HG03442 (cell line): ENCODE data around the gene DLG4.
"Not testable (repeated sequence)": the region's sequence is repeated elsewhere in the genome, so short reads cannot be mapped to it uniquely, and the experiment has no call there.

Source experiments
- ATAC-seq: cut with Tn5 transposase; IDR thresholded peaks from one replicate; pipeline ENCODE4 v1.9.1; 2021; ENCODE audit warnings: mild to moderate bottlenecking, moderate library complexity; ENCODE audit not compliant: unreplicated experiment

Gene DLG4

DNA sequence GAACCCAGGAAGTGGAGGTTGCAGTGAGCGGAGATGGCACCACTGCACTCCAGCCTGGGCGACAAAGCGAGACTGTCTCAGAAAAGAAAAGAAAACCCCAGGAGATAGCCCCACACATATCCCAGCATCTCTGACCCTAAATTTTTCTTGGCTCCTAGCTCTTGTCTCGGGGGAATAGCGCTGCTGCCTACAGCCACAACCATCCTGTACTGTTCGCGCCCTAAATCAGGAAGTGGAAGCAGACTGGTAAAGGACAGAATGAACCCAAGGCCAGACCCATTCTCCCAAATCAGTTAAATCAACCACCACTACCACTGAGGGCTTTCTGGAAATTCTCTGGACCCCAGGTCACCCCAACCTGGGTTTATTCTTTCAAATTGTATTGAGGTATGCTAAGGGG, 30.2 kb upstream of the DLG4 start:
- ATAC-seq, result no peak

DNA sequence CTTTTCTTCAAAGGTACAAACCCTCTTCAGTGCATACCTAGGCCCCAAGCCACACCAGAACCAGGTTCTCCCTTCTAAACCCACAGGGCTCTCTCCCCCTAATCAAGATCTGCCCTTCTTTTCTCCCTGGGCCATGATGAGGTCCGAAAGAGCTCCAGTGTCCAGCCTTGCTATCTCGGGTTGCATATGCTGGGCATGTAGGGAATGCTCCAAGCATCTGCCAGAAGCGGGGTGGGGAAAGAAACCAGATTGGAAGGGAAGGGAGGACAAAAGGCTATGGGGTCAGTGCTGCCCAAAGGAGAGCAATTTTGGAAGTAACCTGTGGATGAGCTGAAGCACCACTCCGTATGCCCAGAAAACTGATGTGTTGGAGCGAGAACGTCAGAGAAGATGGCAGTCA, 29.6 kb upstream of the DLG4 start:
- no peak for ATAC-seq

DNA sequence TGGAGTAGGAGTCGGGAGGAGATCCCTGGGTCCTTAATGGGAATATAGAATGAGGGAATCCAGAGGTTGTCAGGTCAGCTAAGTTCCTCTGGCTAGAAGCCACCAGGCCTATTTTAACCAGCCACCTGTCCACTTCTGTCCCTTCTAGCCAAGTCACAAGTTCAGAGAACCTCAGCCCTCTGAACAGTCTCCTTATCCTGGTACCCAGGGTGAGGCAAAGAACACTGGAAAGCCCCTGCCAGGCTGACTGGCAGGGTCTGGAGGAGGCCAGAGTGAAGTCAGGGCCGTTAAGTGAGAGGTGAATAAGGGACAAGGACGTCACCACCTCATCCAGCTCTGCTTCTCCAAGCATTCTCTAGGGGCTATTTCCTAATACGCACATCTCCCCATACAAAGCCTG, 29.2 kb upstream of the DLG4 start:
- ATAC-seq, result no peak

DNA sequence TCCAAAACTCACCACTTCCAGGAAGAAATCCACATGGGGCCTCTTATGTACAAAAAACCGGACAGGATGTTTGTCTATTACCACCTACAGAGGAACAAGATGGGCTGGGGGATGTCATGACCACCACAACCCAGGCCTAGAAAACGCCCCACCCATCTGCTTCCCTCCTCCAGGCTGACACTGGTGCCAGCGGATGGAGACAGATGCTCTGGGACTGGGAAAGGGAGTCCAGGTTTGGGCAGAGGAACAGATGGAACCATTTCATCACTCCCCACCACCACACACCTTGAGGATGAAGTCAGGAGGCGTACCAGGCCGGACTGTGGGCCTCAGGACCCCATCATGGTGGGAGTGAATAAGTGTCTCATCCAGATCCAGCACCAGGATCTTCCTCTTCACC, 27.1 kb upstream of the DLG4 start:
- ATAC-seq, result no peak

DNA sequence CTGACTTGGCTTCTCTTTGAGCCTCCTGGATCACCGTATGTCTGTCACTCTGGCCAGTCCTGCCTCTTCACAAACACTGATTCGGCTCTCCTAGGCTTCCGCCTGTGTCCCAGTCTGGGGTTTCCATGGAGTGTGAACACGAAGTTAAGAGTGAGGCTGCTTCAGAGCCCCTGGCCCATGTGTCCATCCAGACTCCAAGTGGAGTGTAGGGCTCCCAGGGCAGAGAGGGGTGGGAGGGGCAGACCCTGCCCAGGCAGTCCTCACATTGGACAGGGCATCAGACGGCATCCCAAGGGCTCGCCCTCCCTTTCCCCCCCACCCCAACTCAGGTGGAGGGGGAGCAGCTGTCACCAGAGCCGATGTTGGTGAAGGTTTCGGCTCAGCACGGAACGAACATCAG, 24.2 kb upstream of the DLG4 start:
- not testable (repeated sequence) for ATAC-seq

DNA sequence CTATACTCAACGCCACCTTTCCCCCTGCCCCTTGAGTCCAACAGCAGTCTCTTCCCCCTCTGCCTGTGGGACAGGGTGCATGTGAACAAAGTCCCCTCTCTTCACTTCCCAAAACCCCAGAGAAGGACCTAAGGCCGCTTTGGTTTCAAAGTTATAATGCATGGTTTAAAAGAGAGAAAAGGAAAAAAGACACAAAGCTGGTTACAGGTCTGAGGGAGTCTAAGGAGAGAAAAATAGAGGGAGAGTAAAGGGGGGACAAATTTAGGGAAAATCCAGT, 23.8 kb upstream of the DLG4 start:
- ATAC-seq, result no peak

DNA sequence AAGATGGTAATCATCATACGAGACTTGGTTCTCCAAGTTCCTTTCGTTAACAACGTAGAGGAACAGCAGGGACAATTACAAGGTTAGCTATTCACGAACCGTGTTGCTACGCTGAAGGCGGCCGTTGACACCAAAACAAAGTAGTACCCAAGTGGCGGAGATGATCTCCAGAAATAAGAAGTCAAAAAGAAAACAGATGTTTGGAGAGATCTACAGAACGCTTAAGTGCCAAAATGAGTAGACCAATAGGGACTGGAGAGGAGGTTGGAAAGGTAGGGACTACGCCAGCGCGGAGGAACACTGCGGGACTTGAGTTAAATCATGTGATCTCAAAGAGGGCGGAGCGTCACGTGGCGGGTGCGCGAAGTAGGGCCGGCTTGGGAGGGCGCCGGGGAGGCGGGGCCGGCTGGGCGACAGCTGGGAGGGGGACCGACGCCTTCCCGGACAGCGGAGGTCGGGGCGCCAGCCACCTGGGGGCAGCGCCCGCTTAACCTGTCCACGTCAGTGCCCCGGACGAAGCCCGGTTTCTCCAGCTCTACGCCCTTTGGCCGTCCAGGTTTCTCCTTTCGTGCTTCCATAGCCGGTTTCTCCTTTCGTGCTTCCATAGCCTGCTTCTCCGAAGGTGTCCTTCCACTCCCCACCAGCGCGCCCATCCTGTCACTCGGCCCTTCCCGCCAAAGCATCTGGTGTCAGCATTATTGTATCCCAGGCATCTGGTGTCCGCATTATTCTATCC, 23.2 kb upstream of the DLG4 start:
- peak; percentile 35 for ATAC-seq

DNA sequence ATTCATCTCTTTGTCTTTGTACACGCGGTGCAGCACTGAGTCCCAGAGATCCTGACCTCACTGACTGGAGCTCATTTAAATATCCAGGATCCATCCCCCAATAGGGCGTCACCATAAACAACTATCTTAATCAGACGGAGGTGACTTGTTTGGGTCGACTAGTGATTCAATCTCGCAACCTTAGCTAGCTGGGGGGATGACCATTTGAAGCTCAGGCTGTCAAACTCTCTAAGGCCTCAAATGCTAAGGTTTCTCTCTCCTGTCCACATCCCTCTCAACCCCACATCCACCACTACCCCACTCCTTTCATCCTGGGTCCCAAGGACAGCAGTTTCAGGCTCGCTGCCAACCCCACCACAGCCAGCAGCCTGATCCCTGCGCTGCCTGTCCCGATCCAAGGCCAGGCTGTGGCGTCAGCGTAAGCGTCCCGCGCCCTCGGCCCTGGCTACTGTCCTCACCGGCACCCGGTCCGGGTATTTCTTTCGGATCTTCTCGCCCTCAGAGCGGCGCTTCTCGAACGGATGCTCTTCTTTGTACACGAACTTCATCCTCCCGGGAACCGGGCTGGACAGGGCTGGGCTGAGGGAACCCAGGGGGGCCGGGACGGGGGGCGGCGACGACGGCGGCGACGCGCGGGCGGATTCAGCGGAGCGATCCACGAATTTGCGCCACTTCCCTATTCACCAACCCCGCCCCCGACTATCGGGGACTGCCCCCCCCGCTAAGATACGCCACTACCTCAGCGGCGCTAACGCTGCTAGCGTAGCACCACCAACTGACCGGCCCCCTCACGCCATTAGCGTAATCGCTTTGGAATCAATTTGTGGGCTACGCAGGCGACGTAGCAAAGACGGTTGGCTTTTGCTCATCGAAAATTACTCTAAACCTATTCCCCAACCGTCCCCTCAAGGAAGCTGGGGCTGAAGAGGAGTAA, 22.4 kb upstream of the DLG4 start, which contains the start of gene GABARAP:
TSS of gene GABARAP (minus strand) at position 667 of the 934 bp plus-strand sequence. CDS start at position 548, 119 bp downstream.
- peak; percentile 34 for ATAC-seq

DNA sequence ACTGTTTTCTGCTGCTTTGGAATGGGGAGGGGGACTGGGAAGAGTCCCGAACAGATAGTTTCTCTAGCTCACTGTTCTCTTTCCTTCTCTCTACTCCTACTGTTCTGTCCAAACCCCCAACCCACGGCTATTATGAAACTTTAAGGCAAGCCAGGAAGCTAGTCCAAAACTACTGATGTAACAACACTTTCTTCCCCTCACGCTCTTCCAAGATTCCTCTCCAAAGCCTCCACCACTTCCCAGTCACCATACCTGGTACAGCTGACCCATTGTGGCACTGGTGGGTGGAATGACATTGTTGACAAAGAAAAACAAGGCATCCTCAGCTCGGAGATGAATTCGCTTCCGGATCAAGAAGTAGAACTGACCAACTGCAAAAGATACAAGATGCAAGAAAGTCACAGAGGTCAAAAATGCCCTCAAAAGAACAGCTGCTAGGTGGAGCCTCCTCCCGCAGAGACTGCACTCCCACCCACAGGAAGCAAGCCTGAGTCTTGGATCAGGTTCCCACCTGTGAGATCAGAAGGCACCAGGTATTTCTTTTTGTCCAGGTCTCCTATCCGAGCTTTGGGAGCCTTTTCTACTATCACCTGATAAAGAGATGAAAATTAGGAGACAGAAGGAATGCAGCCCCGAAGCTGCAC, 21.6 kb upstream of the DLG4 start:
- no peak for ATAC-seq

DNA sequence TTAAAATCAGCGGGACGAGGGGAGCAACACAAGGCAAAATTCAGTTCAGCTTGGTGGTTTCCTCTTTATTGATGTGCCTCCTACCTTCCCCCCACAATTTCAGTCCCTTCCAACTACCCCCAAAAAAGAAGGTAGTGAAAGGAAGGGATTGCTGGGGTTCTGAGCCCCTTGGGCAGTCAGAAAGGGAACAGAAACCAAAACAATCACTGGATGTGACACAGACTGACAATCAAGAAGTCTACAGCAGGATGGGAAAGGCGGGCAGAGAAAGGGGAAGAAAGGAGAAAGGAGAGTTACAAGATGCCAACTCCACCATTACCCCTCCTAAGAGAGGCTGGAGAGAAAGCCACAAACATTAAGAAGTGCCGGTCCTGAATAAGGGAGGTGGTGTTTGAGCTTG, 20.7 kb upstream of the DLG4 start:
- ATAC-seq, result no peak

DNA sequence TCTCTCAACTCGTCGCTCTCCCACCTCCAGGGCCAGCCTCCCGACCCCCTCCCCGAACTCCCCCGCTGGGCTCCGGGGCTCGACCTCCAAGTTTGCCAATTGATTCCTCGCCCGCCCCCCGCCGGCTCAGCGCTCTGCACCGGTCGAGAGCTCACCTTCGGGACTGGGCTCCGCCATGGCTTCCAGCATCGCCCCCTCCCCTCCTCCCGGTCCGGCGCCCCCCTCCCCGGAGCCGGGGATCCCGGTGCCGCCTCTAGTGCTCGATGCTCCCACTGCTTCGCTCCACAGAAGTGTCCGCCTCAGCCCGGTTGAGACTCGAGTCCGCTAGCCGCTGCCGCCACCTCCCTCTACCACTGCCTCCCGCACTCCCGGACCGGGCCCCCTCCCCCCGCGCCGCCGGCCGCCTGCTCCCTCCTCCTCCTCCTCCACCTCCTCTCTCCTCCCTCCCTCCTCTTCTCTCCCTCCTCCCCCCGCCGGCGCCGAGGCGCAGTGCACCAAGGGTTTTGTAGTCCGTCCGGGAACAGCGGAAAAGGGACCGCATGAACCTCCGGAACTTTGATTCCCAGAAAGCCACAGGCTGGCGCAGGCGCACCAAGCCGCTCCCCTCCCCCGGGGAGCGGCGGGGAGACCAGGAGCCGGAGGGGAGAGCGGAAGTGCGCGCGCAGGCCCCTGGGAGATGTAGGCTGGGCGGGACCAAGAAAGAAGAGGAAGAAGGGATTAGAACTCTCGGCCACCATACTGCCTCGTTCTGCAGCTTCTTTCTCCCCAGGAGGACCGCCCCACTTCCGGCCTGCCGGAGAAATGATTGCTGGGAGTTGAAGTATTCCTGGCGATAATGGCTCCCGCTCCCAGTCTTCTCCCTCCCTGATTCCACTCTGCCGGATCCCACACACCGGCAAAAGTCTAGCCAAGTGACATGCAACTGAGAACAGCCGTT, 19.7 kb upstream of the DLG4 start, which contains the start of gene PHF23:
TSS of gene PHF23 (minus strand) at position 367 of the 937 bp plus-strand sequence. CDS start at position 189, 178 bp downstream.
- ATAC-seq, result peak; percentile 46

DNA sequence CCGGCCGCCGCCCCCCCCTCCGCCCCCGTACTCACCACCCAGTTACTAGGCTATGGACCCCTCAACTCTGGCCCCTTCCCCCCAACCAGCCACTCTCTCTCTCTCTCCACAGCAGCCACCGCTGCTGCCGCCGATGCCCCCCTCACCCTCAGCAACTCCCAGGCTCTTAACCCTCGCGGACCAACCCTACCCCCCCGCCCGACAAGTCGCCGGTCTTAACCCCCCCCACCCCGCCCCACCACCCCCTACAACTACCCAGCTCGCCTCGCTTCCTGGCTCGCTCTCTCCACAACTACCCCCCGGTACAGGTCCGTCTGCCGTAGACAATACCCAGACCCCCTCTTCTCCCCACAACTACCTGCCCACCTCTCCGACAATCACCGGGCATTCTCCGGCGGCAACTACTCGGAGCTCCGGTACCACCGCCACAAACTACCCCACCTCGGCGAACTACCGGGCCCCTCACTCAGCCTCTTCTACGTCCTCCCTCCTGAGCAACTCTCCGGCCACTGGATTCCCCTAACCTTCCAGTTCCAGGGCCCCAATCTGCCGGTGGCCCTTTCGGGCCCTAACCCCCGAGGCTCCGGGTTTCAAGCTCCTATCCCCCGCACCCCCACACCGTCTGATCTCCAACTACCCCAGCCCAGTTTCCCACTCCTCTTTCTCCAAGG, 18.9 kb upstream of the DLG4 start:
- no peak for ATAC-seq

DNA sequence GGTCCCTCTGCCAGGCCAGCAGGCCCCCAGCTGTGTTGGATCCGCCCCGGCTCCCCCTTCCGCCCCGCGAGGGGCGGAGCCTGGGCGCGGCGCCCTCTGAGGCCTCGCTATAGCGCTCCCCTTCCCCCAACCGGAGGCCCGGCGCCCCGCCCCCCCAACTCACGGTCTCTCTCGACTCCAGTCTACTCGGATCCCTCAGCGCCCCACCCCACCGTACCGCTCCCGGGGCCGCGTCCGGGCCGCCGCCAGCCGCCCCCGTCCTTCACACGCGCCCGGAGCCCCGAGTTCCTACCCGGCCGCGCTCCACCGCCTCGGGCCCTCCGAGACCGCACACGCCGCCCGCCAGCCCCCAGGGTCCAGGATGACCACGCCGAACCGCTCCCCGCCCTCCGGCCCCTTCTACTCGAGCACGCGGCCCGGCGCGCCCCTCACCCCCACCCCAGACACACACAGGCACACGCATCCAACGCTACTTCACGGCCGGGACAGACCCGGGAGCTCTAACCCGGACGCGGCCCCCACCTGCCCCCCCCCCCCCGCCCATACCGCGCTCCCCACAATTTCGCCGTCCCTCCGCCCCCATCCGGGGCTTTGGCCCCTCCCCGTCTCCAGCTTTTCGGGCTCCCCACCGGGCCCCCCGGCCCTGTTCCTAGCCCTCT, 18.3 kb upstream of the DLG4 start:
- ATAC-seq, result no peak

DNA sequence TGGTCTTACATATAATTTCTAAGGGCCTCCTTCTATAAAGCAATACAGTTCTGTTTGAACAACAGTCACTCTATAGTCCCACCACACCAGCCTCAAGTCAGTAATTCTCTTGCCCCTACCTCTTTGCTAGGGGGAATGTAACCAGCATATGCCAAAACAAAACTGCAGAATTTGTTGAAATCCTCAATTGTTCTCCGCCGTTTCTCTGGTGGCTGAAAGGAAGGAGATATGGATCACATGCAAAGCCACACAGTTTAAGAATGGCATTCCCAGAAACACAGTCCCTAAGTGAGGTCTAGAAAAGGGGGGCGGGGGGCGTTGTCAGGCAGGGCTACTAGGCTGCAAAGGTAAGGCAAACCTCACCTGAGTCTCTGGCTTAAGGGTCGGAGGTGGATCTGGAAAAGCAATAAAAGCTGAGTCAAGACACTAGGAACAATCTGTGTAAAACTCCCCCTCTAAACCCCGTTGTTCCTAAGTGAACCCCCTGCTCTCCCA, 17.7 kb upstream of the DLG4 start:
- ATAC-seq, result no peak

DNA sequence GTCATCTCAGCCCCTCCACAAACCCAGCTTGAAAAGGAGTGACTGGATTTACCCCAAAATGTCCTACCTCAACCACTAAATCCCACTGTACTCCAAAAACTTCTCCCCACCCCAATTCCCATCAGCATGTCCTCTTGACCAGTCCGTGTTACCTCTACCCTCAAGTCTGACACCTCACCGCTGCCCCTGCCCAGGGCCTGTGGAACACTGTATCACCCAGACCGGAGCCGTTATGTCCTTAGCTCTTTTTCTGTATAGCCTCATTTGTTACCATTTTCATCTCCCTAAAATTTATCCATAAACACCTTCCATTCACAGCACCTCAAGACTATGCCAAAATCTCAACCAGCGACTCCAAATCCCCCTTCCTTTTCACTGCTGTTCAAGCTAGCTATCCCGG, 17.2 kb upstream of the DLG4 start:
- no peak for ATAC-seq

DNA sequence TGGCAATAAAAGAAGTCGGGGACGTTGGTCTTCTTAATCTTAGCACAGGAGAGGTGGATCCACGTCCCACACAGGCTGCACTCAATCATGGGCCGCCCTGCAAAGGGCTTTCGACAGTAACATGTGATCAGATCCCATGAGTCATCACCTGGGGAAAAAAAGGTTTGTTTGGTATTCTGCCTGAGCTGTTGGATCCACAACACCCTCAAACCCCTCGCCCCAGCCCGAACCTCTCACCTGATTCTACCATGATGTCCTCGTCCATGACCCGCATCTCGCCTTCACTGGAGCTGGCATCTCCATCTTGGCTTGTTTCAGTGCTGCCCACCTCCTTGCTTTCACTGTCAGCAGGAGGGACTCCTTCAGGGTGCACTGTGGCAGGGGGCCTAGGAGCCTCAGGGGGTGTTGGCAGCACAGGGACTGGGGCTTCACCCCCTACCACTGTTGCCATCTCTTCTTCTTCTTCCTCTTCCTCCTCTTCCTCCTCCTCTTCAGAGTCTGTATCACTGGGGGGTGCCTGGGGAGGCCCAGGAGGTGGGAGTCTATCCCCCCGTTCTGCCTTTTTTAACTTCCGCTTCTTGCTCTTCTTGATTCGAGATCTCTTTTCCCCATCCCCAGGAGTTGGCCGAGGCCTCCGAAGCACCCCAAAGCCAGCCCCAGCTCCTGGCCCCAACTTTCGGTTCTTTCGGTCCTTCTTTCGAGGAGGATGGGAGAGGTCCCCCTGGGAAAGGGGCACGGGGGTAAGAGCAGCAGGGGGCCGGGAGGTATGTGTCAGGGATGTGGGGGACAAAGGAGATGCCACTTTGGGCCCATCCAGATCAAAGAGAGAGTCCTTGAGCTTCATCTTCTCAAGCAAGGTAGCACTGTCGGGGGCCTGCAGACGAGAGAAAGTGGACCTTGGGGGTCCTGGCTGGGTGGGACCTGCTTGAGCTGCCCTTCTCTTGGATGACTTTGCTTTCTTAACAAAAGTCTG, 16.3 kb upstream of the DLG4 start:
- no peak for ATAC-seq

DNA sequence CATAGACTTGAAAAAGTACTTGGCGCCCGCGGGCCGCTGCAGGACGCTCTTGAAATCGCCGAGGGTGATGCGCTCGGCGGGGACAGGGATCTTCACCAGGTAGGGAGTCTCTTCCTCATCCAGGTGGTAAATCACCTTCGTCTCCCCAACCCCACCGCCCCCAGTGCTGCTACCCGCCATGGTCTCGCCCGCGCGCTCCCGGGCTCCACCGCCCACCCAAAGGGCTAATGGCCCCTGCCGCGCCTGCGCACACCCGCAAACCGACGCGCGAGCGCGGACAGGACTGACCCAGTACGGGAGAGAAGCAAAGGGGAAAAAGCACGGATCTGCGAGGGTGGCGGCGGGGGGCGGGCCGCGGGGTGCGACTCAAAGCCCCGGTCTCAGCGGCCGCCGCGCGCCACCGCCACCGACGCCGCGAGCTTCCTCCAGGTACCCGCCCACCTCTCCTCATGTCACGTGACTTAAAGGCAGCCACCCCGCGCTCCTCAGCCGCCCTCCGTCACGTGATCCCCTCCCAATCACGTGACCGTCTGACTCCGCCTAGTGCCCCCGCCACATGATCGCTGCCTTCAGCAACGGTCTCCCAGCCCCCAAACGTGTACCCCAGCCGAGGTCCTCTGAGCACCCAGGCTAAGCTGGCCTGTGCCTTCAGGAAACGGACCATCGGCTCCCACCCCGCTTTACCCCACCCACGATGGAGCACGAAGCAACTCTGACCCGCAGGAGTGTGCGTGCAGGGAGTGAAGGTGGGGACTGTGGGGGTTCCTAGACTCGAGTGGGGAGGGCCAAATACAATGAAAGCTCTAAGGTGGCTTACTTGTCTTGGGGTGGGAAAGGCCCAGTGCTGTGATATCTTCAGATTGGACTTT, 14.7 kb upstream of the DLG4 start, which contains the start of gene DVL2:
TSS of gene DVL2 (minus strand) at position 435 of the 869 bp plus-strand sequence. CDS start at position 180, 255 bp downstream.
- peak; percentile 60 for ATAC-seq
